Tibial nerve (tissue), 4 donors: Measurements from ENCODE around the gene SNAPC3. TPM values are rescaled to one million over a fixed set of nuclear protein-coding genes. Genes with fewer than 3 reads are reported as not detected.

Experiments
- DNase-seq, 2 donors: peaks; one replicate each; pipeline ENCODE4 v3.0.0-alpha.2; 2019; ENCODE audit warnings: low spot score in 2 of 2
- H3K27ac ChIP-seq, 4 donors: fragments of 200-600 bp; sonication (generic) in 3 of 4; one replicate each; pipeline ENCODE4 v1.5.1; 2017 to 2019; ENCODE audit warnings: mild to moderate bottlenecking in 1 of 4
- H3K27me3 ChIP-seq, 2 donors: fragments of 200-600 bp; sonication (generic) in 1 of 2; one replicate each; pipeline versions ENCODE4 v1.5.1 to v1.6.0; 2017 to 2019
- H3K36me3 ChIP-seq, 3 donors: fragments of 200-600 bp; sonication (generic); one replicate each; pipeline ENCODE4 v1.5.1; 2018 to 2019
- H3K4me1 ChIP-seq, 4 donors: fragments of 200-600 bp; sonication (generic) in 3 of 4; one replicate each; pipeline ENCODE4 v1.5.1; 2017 to 2019
- H3K4me3 ChIP-seq, 4 donors: fragments of 200-600 bp; sonication (generic) in 3 of 4; one replicate each; pipeline ENCODE4 v1.5.1; 2017 to 2019; ENCODE audit warnings: mild to moderate bottlenecking in 1 of 4, moderate library complexity in 1 of 4
- H3K9me3 ChIP-seq, 4 donors: fragments of 200-600 bp; sonication (generic) in 3 of 4; one replicate each; pipeline ENCODE4 v1.5.1; 2017 to 2019
- EP300 ChIP-seq, 2 donors: sonication (generic); formaldehyde crosslinking; IDR thresholded peaks; one replicate each; pipeline ENCODE4 v1.6.1; 2017; ENCODE audit warnings: antibody characterized with exemption in 2 of 2, mild to moderate bottlenecking in 1 of 2
- POLR2A ChIP-seq, 2 donors: fragments of 450-650 bp; IDR thresholded peaks; one replicate each; pipeline ENCODE4 v1.6.1; 2017; ENCODE audit warnings: antibody characterized with exemption in 2 of 2, mild to moderate bottlenecking in 2 of 2, moderate library complexity in 2 of 2
- WGBS, 2 donors: methylation state at CpG; one replicate each; pipeline ENCODE4 v1.1.5; 2018; 5-methylcytosine and 5-hydroxymethylcytosine counted together
- total RNA-seq, 4 donors: library from RNA; depleted of rRNA; stranded (reverse); fragments of >200 nt; gene quantifications; one replicate each; pipeline ENCODE4 v1.1.0, GENCODE V29; 2016
- TF ChIP-seq, protein P1 (sequence below), 5 experiments: fragments of 200-600 bp in 3 of 5; fragments of 450-650 bp in 2 of 5; sonication (generic) in 3 of 5; IDR thresholded peaks; one replicate each; pipeline ENCODE4 v1.5.1; 2016 to 2019; ENCODE audit warnings: antibody characterized with exemption in 5 of 5, mild to moderate bottlenecking in 3 of 5, moderate library complexity in 2 of 5

SNAPC3 gene
- total RNA-seq, 4 donors from 2014 or later: 28.8 to 42.3 (median 29.7) TPM

- Histone ChIP-seq H3K9me3 (no peaks in the 10 kb centered on the region), H3K27ac (no peak overlapping the region), H3K4me3 (no peak overlapping the region), H3K27me3 (no peaks in the 10 kb centered on the region), H3K4me1 (no peaks in the 10 kb centered on the region), H3K36me3 (no peaks in the 10 kb centered on the region)
- TF ChIP-seq EP300 (IDR thresholded peaks at IDR 0.05) (no peak), POLR2A (IDR thresholded peaks at IDR 0.05) (no peak)
- TF ChIP-seq, protein P1, sequence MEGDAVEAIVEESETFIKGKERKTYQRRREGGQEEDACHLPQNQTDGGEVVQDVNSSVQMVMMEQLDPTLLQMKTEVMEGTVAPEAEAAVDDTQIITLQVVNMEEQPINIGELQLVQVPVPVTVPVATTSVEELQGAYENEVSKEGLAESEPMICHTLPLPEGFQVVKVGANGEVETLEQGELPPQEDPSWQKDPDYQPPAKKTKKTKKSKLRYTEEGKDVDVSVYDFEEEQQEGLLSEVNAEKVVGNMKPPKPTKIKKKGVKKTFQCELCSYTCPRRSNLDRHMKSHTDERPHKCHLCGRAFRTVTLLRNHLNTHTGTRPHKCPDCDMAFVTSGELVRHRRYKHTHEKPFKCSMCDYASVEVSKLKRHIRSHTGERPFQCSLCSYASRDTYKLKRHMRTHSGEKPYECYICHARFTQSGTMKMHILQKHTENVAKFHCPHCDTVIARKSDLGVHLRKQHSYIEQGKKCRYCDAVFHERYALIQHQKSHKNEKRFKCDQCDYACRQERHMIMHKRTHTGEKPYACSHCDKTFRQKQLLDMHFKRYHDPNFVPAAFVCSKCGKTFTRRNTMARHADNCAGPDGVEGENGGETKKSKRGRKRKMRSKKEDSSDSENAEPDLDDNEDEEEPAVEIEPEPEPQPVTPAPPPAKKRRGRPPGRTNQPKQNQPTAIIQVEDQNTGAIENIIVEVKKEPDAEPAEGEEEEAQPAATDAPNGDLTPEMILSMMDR (IDR thresholded peaks at IDR 0.05): no peak
- no peak for DNase-seq
These were observed 33.5 kb upstream of the SNAPC3 start for GRCh38 chr9:15389173-15389572.

DNA sequence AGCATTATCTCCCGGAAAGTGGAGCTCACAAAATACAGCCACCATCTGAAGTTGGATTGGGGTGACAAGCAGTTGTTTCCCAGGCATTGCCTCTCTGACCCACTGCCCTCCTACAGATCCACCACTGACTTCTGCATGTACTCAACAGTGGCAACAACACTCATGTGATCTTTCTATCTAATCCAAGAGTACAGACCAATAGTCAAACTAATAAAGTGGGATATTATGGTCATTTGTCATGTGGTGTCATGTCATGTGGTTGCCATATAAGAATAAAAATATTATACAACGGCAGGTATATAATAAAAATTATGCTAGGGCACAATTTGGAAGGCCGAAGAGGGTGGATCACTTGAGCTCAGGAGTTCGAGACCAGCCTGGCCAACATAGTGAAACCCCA lies 33.0 kb upstream of the SNAPC3 start:
- Histone ChIP-seq H3K4me1 (no peaks in the 10 kb centered on the region), H3K27ac (no peak overlapping the region), H3K9me3 (no peaks in the 10 kb centered on the region), H3K36me3 (no peaks in the 10 kb centered on the region), H3K4me3 (no peak overlapping the region), H3K27me3 (no peaks in the 10 kb centered on the region)
- no peak for DNase-seq
- TF ChIP-seq EP300 (IDR thresholded peaks at IDR 0.05) (no peak), POLR2A (IDR thresholded peaks at IDR 0.05) (no peak)
- TF ChIP-seq, protein P1 (IDR thresholded peaks at IDR 0.05): no peak
- 95 to 97% methylated on average over 4 of the region's 4 CpGs for WGBS, 2 donors

DNA sequence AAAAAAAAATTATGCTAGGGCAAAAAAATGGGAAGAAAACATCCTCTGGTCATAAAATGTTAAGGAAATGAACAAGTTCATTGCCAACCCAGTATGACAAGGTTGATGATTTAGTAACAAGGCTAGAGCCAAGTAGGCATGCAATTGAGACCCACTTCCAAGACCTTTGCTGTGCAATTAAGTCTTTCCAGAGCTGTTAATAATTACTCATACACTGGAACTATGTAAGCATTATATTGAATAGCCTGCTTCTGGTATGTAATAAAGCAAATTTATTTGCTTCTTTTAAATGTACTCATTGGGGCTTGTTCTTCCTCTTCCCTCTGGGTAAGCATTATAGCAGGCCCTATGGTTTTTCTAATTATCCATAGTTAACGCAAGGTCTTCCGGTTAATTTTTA lies 32.5 kb upstream of the SNAPC3 start:
- TF ChIP-seq POLR2A (IDR thresholded peaks at IDR 0.05) (no peak), EP300 (IDR thresholded peaks at IDR 0.05) (no peak)
- TF ChIP-seq, protein P1 (IDR thresholded peaks at IDR 0.05): no peak
- no peaks in the 10 kb centered on the region for H3K4me1 ChIP-seq
- no peaks in the 10 kb centered on the region for H3K9me3 ChIP-seq
- no peak overlapping the region for H3K4me3 ChIP-seq
- H3K27me3 ChIP-seq: no peaks in the 10 kb centered on the region
- no peak for DNase-seq
- H3K27ac ChIP-seq: no peak overlapping the region
- 94 to 98% methylated on average over 2 of the region's 2 CpGs for WGBS, 2 donors
- no peaks in the 10 kb centered on the region for H3K36me3 ChIP-seq

GRCh38 chr9:15392363-15392762 lies 30.3 kb upstream of the SNAPC3 start:
- Histone ChIP-seq H3K27ac (no peak overlapping the region), H3K4me3 (no peak overlapping the region), H3K36me3 (no peaks in the 10 kb centered on the region), H3K4me1 (no peaks in the 10 kb centered on the region), H3K27me3 (no peaks in the 10 kb centered on the region), H3K9me3 (no peaks in the 10 kb centered on the region)
- WGBS, 2 donors: 73 to 78% methylated on average over 5 of the region's 5 CpGs
- no peak for DNase-seq
- TF ChIP-seq, protein P1 (IDR thresholded peaks at IDR 0.05): no peak
- TF ChIP-seq EP300 (IDR thresholded peaks at IDR 0.05) (no peak), POLR2A (IDR thresholded peaks at IDR 0.05) (no peak)

- no peak for TF ChIP-seq EP300 (IDR thresholded peaks at IDR 0.05)
- TF ChIP-seq POLR2A (IDR thresholded peaks at IDR 0.05): no peak
- TF ChIP-seq, protein P1 (IDR thresholded peaks at IDR 0.05): no peak
- H3K4me3 ChIP-seq: no peak overlapping the region
- 62 to 65% methylated on average over 5 of the region's 5 CpGs for WGBS, 2 donors
- H3K9me3 ChIP-seq: peaks cover 0 to 4% (median 0%) of the 10 kb centered on the region in 4 donors
- H3K4me1 ChIP-seq: no peaks in the 10 kb centered on the region
- H3K36me3 ChIP-seq: no peaks in the 10 kb centered on the region
- no peaks in the 10 kb centered on the region for H3K27me3 ChIP-seq
- DNase-seq: no peak
- H3K27ac ChIP-seq: no peak overlapping the region
These were observed 22.3 kb upstream of the SNAPC3 start for GRCh38 chr9:15400281-15400941.
